Right forelimb (tissue), 1 donor: ENCODE data around the gene IL12B.
"Not testable (repeated sequence)": the region's sequence is repeated elsewhere in the genome, so short reads cannot be mapped to it uniquely, and the experiment has no call there.

Source experiments
- DNase-seq: peaks from one replicate; pipeline ENCODE4 v3.0.0-alpha.2; 2018

IL12B gene

GRCh38 chr5:159330131-159330800 lies at the start of gene IL12B:
Gene IL12B (minus strand): TSS chr5:159330487. CDS start chr5:159326782, 3,705 bp downstream.
- DNase-seq, result no peak

GRCh38 chr5:159377653-159378052 lies 47.4 kb upstream of the IL12B start:
- DNase-seq, result no peak

GRCh38 chr5:159367866-159368265 lies 37.6 kb upstream of the IL12B start:
- not testable (repeated sequence) for DNase-seq

GRCh38 chr5:159366776-159367175 lies 36.5 kb upstream of the IL12B start:
- not testable (repeated sequence) for DNase-seq

GRCh38 chr5:159362220-159362619 lies 31.9 kb upstream of the IL12B start:
- DNase-seq, result no peak

GRCh38 chr5:159359871-159360270 lies 29.6 kb upstream of the IL12B start:
- not testable (repeated sequence) for DNase-seq

GRCh38 chr5:159359408-159359807 lies 29.1 kb upstream of the IL12B start:
- DNase-seq, result no peak

GRCh38 chr5:159353661-159354252 lies 23.5 kb upstream of the IL12B start:
- no peak for DNase-seq

GRCh38 chr5:159350644-159351043 lies 20.4 kb upstream of the IL12B start:
- DNase-seq, result not testable (repeated sequence)

- not testable (repeated sequence) for DNase-seq
These were observed 19.9 kb upstream of the IL12B start for GRCh38 chr5:159350216-159350615.

- no peak for DNase-seq
These were observed 15.6 kb upstream of the IL12B start for GRCh38 chr5:159345861-159346260.

GRCh38 chr5:159345336-159345735 lies 15.0 kb upstream of the IL12B start:
- DNase-seq, result no peak

GRCh38 chr5:159343295-159344094 lies 13.2 kb upstream of the IL12B start:
- no peak for DNase-seq

- DNase-seq, result no peak
These were observed 12.6 kb upstream of the IL12B start for GRCh38 chr5:159342840-159343239.

GRCh38 chr5:159341906-159342310 lies 11.6 kb upstream of the IL12B start:
- DNase-seq, result no peak

GRCh38 chr5:159341145-159341544 lies 10.9 kb upstream of the IL12B start:
- DNase-seq, result no peak

- no peak for DNase-seq
These were observed 10.2 kb upstream of the IL12B start for GRCh38 chr5:159340511-159340910.

GRCh38 chr5:159339460-159339859 lies 9.2 kb upstream of the IL12B start:
- DNase-seq, result no peak

- DNase-seq, result no peak
These were observed 7.8 kb upstream of the IL12B start for GRCh38 chr5:159338118-159338517.

- DNase-seq, result no peak
These were observed 7.0 kb upstream of the IL12B start for GRCh38 chr5:159337016-159337955.

GRCh38 chr5:159336586-159336985 lies 6.3 kb upstream of the IL12B start:
- no peak for DNase-seq

- no peak for DNase-seq
These were observed 3.2 kb upstream of the IL12B start for GRCh38 chr5:159333545-159333925.
